ENCODE results near the gene COPG2. TPM values are rescaled to one million over a fixed set of nuclear protein-coding genes. Genes with fewer than 3 reads are reported as not detected.

Gene COPG2
- polyA plus RNA-seq, 1 donor from 2014 or later: 37.9 TPM

DNA sequence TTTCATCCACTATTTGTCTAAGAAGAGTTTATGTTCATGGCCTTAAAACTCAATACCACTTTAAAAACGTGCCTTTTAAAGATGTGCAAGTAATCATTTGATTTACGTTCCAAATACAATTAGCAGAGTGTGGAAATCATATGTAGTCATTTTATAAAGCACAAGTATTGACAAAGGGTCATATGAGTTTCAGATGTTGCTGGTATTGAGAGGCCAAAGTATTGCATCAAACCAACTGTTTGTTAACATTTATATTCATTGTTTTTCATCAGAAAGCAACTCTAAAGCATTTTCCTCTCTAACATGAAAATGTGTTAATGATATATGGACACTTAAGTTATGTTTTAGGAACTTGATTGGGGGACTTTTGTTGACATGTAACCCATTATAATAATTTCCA is 29.3 kb upstream of the COPG2 start:
- Histone ChIP-seq H3K79me2 (replicated peaks; ENCODE audit: insufficient read depth, low read length) (no peaks in the 10 kb centered on the region), H2AFZ (ENCODE audit: low read depth, low read length) (no peak overlapping the region), H3K9ac (ENCODE audit: low read length) (no peak overlapping the region), H3K4me3 (ENCODE audit: low read length) (no peak overlapping the region), H4K20me1 (ENCODE audit: insufficient read depth) (no peaks in the 10 kb centered on the region), H3K27me3 (ENCODE audit: insufficient read depth, low read depth, low read length) (no peaks in the 10 kb centered on the region), H3K9me3 (ENCODE audit: low read length) (no peaks in the 10 kb centered on the region), H3K36me3 (ENCODE audit: insufficient read depth, low read length) (no peaks in the 10 kb centered on the region), H3K27ac (ENCODE audit: low read length) (no peak overlapping the region), H3F3A (ENCODE audit: insufficient read depth, low read length, poor library complexity, severe bottlenecking) (no peaks in the 10 kb centered on the region), H3K9me2 (ENCODE audit: insufficient read depth, low read length) (no peaks in the 10 kb centered on the region), H3K4me2 (ENCODE audit: low read length) (no peak overlapping the region)
- TF ChIP-seq SMC3 (conservative IDR thresholded peaks at IDR 0.05; ENCODE audit: poor library complexity) (no peak), EP300 (conservative IDR thresholded peaks at IDR 0.05; ENCODE audit: poor library complexity, severe bottlenecking) (no peak), MXI1 (conservative IDR thresholded peaks at IDR 0.05; ENCODE audit: poor library complexity, severe bottlenecking) (no peak), TAF1 (IDR thresholded peaks at IDR 0.05; ENCODE audit: low read depth) (no peak), EZH2 (IDR thresholded peaks at IDR 0.05; ENCODE audit: borderline replicate concordance, insufficient read depth, low read length, poor library complexity, severe bottlenecking) (no peak), POLR2AphosphoS5 (IDR thresholded peaks at IDR 0.05) (no peak), CTCF (IDR thresholded peaks at IDR 0.05; ENCODE audit: poor library complexity, severe bottlenecking) (no peak), RAD21 (conservative IDR thresholded peaks at IDR 0.05) (no peak)
- TF ChIP-seq, protein P1, sequence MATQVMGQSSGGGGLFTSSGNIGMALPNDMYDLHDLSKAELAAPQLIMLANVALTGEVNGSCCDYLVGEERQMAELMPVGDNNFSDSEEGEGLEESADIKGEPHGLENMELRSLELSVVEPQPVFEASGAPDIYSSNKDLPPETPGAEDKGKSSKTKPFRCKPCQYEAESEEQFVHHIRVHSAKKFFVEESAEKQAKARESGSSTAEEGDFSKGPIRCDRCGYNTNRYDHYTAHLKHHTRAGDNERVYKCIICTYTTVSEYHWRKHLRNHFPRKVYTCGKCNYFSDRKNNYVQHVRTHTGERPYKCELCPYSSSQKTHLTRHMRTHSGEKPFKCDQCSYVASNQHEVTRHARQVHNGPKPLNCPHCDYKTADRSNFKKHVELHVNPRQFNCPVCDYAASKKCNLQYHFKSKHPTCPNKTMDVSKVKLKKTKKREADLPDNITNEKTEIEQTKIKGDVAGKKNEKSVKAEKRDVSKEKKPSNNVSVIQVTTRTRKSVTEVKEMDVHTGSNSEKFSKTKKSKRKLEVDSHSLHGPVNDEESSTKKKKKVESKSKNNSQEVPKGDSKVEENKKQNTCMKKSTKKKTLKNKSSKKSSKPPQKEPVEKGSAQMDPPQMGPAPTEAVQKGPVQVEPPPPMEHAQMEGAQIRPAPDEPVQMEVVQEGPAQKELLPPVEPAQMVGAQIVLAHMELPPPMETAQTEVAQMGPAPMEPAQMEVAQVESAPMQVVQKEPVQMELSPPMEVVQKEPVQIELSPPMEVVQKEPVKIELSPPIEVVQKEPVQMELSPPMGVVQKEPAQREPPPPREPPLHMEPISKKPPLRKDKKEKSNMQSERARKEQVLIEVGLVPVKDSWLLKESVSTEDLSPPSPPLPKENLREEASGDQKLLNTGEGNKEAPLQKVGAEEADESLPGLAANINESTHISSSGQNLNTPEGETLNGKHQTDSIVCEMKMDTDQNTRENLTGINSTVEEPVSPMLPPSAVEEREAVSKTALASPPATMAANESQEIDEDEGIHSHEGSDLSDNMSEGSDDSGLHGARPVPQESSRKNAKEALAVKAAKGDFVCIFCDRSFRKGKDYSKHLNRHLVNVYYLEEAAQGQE (IDR thresholded peaks at IDR 0.05; ENCODE audit: borderline replicate concordance): no peak

DNA sequence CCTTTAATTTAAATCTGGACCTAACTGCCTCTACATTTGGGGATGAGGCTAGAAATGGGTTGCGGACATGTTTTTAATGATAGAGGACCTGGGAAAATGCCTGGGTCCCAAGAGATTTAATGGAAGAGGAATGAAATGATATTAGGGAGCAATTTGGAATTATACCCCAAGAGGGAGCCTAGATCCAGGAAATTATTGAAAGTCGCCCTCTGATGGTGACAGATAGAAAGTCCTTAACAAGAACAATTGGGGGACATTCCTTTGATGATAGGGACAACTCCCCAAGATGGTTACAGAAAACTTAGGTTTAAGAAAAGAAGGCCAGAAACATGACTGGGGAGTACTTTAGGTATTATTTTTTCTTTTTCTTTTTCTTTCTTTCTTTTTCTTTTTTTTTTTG is 27.3 kb upstream of the COPG2 start:
- Histone ChIP-seq H3K79me2 (replicated peaks; ENCODE audit: insufficient read depth, low read length) (no peaks in the 10 kb centered on the region), H2AFZ (ENCODE audit: low read depth, low read length) (no peak overlapping the region)

More for the DNA sequence above, 27.3 kb upstream of the COPG2 start:
- Histone ChIP-seq H3K4me2 (ENCODE audit: low read length) (no peak overlapping the region), H3K27ac (ENCODE audit: low read length) (no peak overlapping the region), H3F3A (ENCODE audit: insufficient read depth, low read length, poor library complexity, severe bottlenecking) (no peaks in the 10 kb centered on the region), H3K27me3 (ENCODE audit: insufficient read depth, low read depth, low read length) (no peaks in the 10 kb centered on the region), H3K4me3 (ENCODE audit: low read length) (no peak overlapping the region), H3K9ac (ENCODE audit: low read length) (no peak overlapping the region), H3K9me2 (ENCODE audit: insufficient read depth, low read length) (no peaks in the 10 kb centered on the region), H3K36me3 (ENCODE audit: insufficient read depth, low read length) (no peaks in the 10 kb centered on the region), H4K20me1 (ENCODE audit: insufficient read depth) (no peaks in the 10 kb centered on the region), H3K9me3 (ENCODE audit: low read length) (no peaks in the 10 kb centered on the region)
- no peak for TF ChIP-seq TAF1 (IDR thresholded peaks at IDR 0.05; ENCODE audit: low read depth)
- no peak for TF ChIP-seq SMC3 (conservative IDR thresholded peaks at IDR 0.05; ENCODE audit: poor library complexity)
- TF ChIP-seq POLR2AphosphoS5 (IDR thresholded peaks at IDR 0.05): no peak
- TF ChIP-seq CTCF (IDR thresholded peaks at IDR 0.05; ENCODE audit: poor library complexity, severe bottlenecking): no peak
- no peak for TF ChIP-seq MXI1 (conservative IDR thresholded peaks at IDR 0.05; ENCODE audit: poor library complexity, severe bottlenecking)
- TF ChIP-seq EP300 (conservative IDR thresholded peaks at IDR 0.05; ENCODE audit: poor library complexity, severe bottlenecking): no peak
- no peak for TF ChIP-seq EZH2 (IDR thresholded peaks at IDR 0.05; ENCODE audit: borderline replicate concordance, insufficient read depth, low read length, poor library complexity, severe bottlenecking)
- TF ChIP-seq, protein P1 (IDR thresholded peaks at IDR 0.05; ENCODE audit: borderline replicate concordance): no peak
